ENCODE measurements around the gene KRTAP10-1.
"Not testable (repeated sequence)": the region's sequence is repeated elsewhere in the genome, so short reads cannot be mapped to it uniquely, and the experiment has no call there.

KRTAP10-1 gene, protein sequence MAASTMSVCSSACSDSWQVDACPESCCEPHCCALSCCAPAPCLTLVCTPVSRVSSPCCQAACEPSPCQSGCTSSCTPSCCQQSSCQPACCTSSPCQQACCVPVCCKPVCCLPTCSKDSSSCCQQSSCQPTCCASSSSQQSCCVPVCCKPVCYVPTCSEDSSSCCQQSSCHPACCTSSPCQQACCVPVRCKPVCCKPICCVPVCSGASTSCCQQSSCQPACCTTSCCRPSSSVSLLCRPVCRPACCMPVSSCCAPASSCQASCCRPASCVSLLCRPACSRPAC

DNA sequence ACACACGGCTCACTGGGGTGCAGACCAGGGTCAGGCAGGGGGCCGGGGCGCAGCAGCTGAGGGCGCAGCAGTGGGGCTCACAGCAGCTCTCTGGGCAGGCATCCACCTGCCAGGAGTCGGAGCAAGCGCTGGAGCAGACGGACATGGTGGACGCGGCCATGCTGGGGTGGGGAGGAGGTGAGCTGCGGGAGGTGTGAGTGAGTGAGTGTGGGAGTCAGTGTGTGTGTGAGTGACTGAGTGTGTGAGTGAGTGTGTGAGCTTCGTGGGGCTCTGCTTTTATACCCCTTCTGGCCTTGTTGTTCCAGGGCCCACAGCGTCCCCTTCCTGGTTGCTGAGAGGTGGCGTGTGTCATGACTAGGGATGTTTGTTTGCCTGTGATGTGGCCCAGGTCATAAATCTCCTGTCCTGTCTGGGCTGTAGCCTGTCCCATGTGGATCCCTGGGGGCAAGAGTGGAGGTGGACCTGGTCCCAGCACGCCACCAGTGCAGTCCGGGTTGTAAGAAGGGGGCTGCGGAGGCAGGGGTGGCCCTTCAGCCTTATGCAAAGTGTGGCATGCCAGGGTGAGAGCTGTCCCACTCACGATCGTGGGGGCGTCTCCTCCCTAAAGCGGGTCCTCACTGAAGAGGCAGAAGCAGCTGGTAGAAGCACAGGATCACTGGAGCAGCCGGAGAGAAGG is at the start of gene KRTAP10-1:
Gene KRTAP10-1 (minus strand): TSS at position 205 of the 676 bp plus-strand sequence. CDS start 45 bp downstream, at position 160.
- Mint-ChIP-seq H3K4me3 (no peak within 1 kb of the TSS), H3K9me3 (no peaks in the 10 kb centered on the region), H3K36me3 (ENCODE audit: low read depth) (no peaks in the 10 kb centered on the region), H3K27me3 (no peaks in the 10 kb centered on the region), H3K4me1 (ENCODE audit: low read depth) (no peaks in the 10 kb centered on the region), H3K27ac (no peak within 1 kb of the TSS)
- intact Hi-C loops (cut with micrococcal nuclease) = no loop called here

GRCh38 chr21:44589094-44589493 is 49.1 kb upstream of the KRTAP10-1 start:
- Mint-ChIP-seq H3K27ac (no peak overlapping the region), H3K36me3 (ENCODE audit: low read depth) (no peaks in the 10 kb centered on the region), H3K27me3 (peaks cover 26% of the 10 kb centered on the region), H3K4me1 (ENCODE audit: low read depth) (no peaks in the 10 kb centered on the region), H3K9me3 (peaks cover 8% of the 10 kb centered on the region), H3K4me3 (no peak overlapping the region)
- intact Hi-C loops (cut with micrococcal nuclease) = no loop called here

GRCh38 chr21:44585892-44586291 is 45.9 kb upstream of the KRTAP10-1 start:
- intact Hi-C loops (cut with micrococcal nuclease) = no loop called here
- H3K36me3 Mint-ChIP-seq (ENCODE audit: low read depth) = no peaks in the 10 kb centered on the region
- H3K4me3 Mint-ChIP-seq = no peak overlapping the region
- H3K9me3 Mint-ChIP-seq = peaks cover 24% of the 10 kb centered on the region
- no peaks in the 10 kb centered on the region for H3K4me1 Mint-ChIP-seq (ENCODE audit: low read depth)
- no peak overlapping the region for H3K27ac Mint-ChIP-seq
- H3K27me3 Mint-ChIP-seq = peaks cover 28% of the 10 kb centered on the region

- Mint-ChIP-seq H3K4me3 (no peak overlapping the region), H3K27ac (no peak overlapping the region), H3K4me1 (ENCODE audit: low read depth) (no peaks in the 10 kb centered on the region), H3K9me3 (peaks cover 39% of the 10 kb centered on the region), H3K27me3 (peaks cover 43% of the 10 kb centered on the region), H3K36me3 (ENCODE audit: low read depth) (no peaks in the 10 kb centered on the region)
- intact Hi-C loops (cut with micrococcal nuclease) = no loop called here
These were observed 43.8 kb upstream of the KRTAP10-1 start for GRCh38 chr21:44583800-44584147.

GRCh38 chr21:44583089-44583799 is 43.2 kb upstream of the KRTAP10-1 start:
- intact Hi-C loops (cut with micrococcal nuclease) = no loop called here
- Mint-ChIP-seq H3K4me3 (no peak overlapping the region), H3K9me3 (peaks cover 39% of the 10 kb centered on the region), H3K4me1 (ENCODE audit: low read depth) (no peaks in the 10 kb centered on the region), H3K27me3 (peaks cover 43% of the 10 kb centered on the region), H3K36me3 (ENCODE audit: low read depth) (no peaks in the 10 kb centered on the region), H3K27ac (no peak overlapping the region)

GRCh38 chr21:44582055-44582454 is 42.1 kb upstream of the KRTAP10-1 start:
- intact Hi-C loops (cut with micrococcal nuclease) = no loop called here
- H3K27ac Mint-ChIP-seq = no peak overlapping the region
- H3K9me3 Mint-ChIP-seq = peaks cover 45% of the 10 kb centered on the region
- no peaks in the 10 kb centered on the region for H3K36me3 Mint-ChIP-seq (ENCODE audit: low read depth)
- no peak overlapping the region for H3K4me3 Mint-ChIP-seq
- no peaks in the 10 kb centered on the region for H3K4me1 Mint-ChIP-seq (ENCODE audit: low read depth)
- H3K27me3 Mint-ChIP-seq = peaks cover 44% of the 10 kb centered on the region

DNA sequence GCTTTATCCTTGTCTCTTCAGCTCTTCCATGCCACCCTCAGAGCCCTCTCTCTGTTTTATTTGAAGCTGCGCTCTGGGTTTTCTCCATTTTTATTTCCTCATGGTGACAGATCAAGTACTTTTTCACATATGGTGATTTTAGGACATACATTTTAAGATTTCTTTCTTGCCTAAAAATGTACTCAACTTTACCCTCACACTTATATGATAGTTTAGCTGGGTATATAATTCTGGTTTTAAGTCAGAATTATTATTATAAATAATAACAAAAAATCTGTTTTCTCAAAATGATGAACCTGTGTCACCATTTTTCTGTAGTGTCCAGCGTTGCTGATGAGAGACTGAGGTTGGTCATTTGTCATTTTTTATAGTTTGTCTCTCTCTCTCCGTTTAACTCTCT is 41.2 kb upstream of the KRTAP10-1 start:
- intact Hi-C loops (cut with micrococcal nuclease) = no loop called here
- H3K4me3 Mint-ChIP-seq = no peak overlapping the region
- H3K27me3 Mint-ChIP-seq = peaks cover 41% of the 10 kb centered on the region
- peaks cover 53% of the 10 kb centered on the region for H3K9me3 Mint-ChIP-seq
- no peaks in the 10 kb centered on the region for H3K36me3 Mint-ChIP-seq (ENCODE audit: low read depth)
- H3K4me1 Mint-ChIP-seq (ENCODE audit: low read depth) = no peaks in the 10 kb centered on the region
- no peak overlapping the region for H3K27ac Mint-ChIP-seq

DNA sequence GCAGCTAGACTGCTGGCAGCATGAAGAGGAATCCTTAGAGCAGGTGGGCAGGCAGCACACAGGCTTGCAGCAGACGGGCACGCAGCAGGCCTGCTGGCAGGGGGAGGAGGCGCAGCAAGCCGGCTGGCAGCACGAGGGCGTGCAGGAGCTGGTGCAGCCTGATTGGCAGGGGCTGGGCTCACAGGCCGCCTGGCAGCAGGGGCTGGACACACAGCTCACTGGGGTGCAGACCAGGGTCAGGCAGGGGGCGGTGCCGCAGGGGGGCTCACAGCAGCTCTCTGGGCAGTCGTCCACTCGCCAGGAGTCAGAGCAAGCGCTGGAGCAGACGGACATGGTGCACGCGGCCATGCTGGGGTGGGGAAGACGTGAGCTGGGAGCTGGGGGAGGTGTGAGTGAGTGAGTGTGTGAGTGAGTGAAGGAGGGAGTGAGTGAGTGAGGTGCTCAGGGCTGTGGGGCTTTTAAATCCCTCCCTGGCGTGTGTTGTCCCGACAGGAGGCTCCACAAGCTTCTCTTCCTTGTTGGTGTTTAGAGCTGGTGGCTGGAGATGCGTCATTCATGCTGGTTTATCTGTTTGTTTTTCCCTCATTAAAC is 40.3 kb upstream of the KRTAP10-1 start, which contains the start of gene KRTAP10-5:
Gene KRTAP10-5 (minus strand): TSS at position 374 of the 591 bp plus-strand sequence. CDS start 26 bp downstream, at position 348.
- intact Hi-C loops (cut with micrococcal nuclease); H3K4me3 Mint-ChIP-seq: not testable (repeated sequence)

DNA sequence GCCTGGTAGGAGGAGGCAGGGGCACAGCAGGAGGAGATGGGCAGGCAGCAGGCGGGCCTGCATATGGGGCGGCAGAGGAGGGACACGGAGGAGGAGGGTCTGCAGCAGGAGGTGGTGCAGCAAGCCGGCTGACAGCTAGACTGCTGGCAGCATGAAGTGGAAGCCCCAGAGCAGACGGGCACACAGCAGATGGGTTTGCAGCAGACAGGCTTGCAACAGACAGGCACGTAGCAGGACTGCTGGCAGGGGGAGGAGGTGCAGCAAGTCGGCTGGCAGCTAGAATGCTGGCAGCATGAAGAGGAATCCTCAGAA is 39.8 kb upstream of the KRTAP10-1 start:
- peaks cover 37% of the 10 kb centered on the region for H3K27me3 Mint-ChIP-seq
- no peak overlapping the region for H3K4me3 Mint-ChIP-seq
- no peak overlapping the region for H3K27ac Mint-ChIP-seq
- peaks cover 45% of the 10 kb centered on the region for H3K9me3 Mint-ChIP-seq
- intact Hi-C loops (cut with micrococcal nuclease) = no loop called here
- no peaks in the 10 kb centered on the region for H3K36me3 Mint-ChIP-seq (ENCODE audit: low read depth)
- H3K4me1 Mint-ChIP-seq (ENCODE audit: low read depth) = no peaks in the 10 kb centered on the region

More for the DNA sequence above, 40.3 kb upstream of the KRTAP10-1 start, which contains the start of gene KRTAP10-5:
- not testable (repeated sequence) for H3K27ac Mint-ChIP-seq; H3K4me1 Mint-ChIP-seq (ENCODE audit: low read depth); H3K36me3 Mint-ChIP-seq (ENCODE audit: low read depth)
- peaks cover 38% of the 10 kb centered on the region for H3K27me3 Mint-ChIP-seq
- H3K9me3 Mint-ChIP-seq = peaks cover 46% of the 10 kb centered on the region

GRCh38 chr21:44579056-44579832 is 39.2 kb upstream of the KRTAP10-1 start:
- intact Hi-C loops (cut with micrococcal nuclease) = no loop called here
- Mint-ChIP-seq H3K9me3 (peaks cover 45% of the 10 kb centered on the region), H3K4me1 (ENCODE audit: low read depth) (no peaks in the 10 kb centered on the region), H3K27me3 (peaks cover 42% of the 10 kb centered on the region), H3K4me3 (no peak overlapping the region), H3K36me3 (ENCODE audit: low read depth) (no peaks in the 10 kb centered on the region), H3K27ac (no peak overlapping the region)

DNA sequence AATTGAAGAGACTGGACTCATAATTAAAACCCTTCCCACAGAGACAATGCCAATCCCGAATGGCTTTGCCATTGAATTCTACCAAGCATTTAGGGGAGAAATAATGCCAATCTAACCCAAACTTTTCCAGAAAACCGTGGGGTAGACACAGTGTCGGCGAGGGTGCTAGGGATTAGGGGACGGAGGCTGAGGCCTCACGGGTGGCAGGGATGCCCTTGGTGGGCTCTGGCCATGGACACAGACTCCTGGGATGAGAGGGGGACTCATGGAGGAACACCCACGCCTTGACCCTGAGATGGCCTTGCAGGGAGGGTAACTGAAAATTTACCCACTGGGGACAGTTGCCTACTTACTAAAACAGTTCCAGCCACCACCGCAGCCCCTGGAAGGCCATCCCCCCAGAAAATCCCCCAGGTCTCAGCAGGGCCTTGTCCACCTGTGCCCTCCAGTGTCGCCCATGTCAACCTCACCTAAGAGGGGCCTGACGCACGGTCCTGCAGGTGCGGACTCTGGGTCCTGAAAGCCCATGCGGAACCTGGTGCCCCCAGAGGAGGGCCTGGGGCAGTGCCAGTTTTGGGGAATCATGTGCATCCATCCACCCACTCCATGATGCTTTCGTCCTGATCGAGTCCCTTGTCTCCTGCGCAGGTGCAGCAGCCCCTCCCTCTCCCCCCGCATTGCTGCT is 38.5 kb upstream of the KRTAP10-1 start:
- Mint-ChIP-seq H3K27ac (no peak overlapping the region), H3K4me3 (no peak overlapping the region), H3K4me1 (ENCODE audit: low read depth) (no peaks in the 10 kb centered on the region), H3K27me3 (peaks cover 48% of the 10 kb centered on the region), H3K36me3 (ENCODE audit: low read depth) (no peaks in the 10 kb centered on the region), H3K9me3 (peaks cover 45% of the 10 kb centered on the region)
- intact Hi-C loops (cut with micrococcal nuclease) = no loop called here

GRCh38 chr21:44576025-44576420 is 36.0 kb upstream of the KRTAP10-1 start:
- Mint-ChIP-seq H3K4me3 (no peak overlapping the region), H3K27ac (no peak overlapping the region), H3K9me3 (peaks cover 30% of the 10 kb centered on the region), H3K36me3 (ENCODE audit: low read depth) (no peaks in the 10 kb centered on the region), H3K4me1 (ENCODE audit: low read depth) (no peaks in the 10 kb centered on the region), H3K27me3 (peaks cover 46% of the 10 kb centered on the region)
- intact Hi-C loops (cut with micrococcal nuclease) = no loop called here

All from dendritic cell treated with granulocyte-macrophage colony-stimulating factor and Interleukin-4, amounts not matched to agents 40 ng/mL and 50 ng/mL, for 4 days (primary cell).